RWPE2 (cell line): Measurements from ENCODE around the gene DDX53.

Experiments used
- ATAC-seq: fragments of 200-7000 bp; cut with Tn5 transposase; 3 replicates; pipeline ENCODE4 v1.9.1; 2021; ENCODE audit warnings: low read depth
- DNase-seq: peaks from one replicate; pipeline ENCODE4 v3.0.0-alpha.2; 2020; ENCODE audit warnings: low spot score
- H3K27ac ChIP-seq: fragments of 450-650 bp; 2 replicates; pipeline ENCODE4 v1.5.1; 2017; ENCODE audit warnings: mild to moderate bottlenecking; ENCODE audit not compliant: poor library complexity, severe bottlenecking
- H3K27me3 ChIP-seq: fragments of 250-450 bp; sonication (Bioruptor Pico); 2 replicates; pipeline ENCODE4 v1.5.1; 2021; ENCODE audit warnings: mild to moderate bottlenecking, moderate library complexity; ENCODE audit not compliant: insufficient read depth, poor library complexity, severe bottlenecking
- H3K36me3 ChIP-seq: fragments of 250-450 bp; sonication (Bioruptor Pico); 2 replicates; pipeline ENCODE4 v1.5.1; 2020; ENCODE audit warnings: low read depth, mild to moderate bottlenecking, moderate library complexity
- H3K4me1 ChIP-seq: fragments of 250-450 bp; sonication (Bioruptor Pico); 2 replicates; pipeline ENCODE4 v1.5.1; 2021; ENCODE audit warnings: mild to moderate bottlenecking, moderate library complexity; ENCODE audit not compliant: insufficient read depth, poor library complexity, severe bottlenecking
- H3K4me3 ChIP-seq: fragments of 250-450 bp; sonication (Bioruptor Pico); 2 replicates; pipeline ENCODE4 v1.5.1; 2021; ENCODE audit warnings: mild to moderate bottlenecking, moderate library complexity; ENCODE audit not compliant: severe bottlenecking
- H3K9me3 ChIP-seq: fragments of 250-450 bp; sonication (Bioruptor Pico); 2 replicates; pipeline ENCODE4 v1.5.1; 2021; ENCODE audit warnings: mild to moderate bottlenecking, moderate library complexity; ENCODE audit not compliant: severe bottlenecking
- CTCF ChIP-seq: fragments of 450-650 bp; IDR thresholded peaks from one replicate; pipeline ENCODE4 v1.5.1; 2017; ENCODE audit warnings: mild to moderate bottlenecking, moderate library complexity; ENCODE audit not compliant: poor library complexity, severe bottlenecking

The DDX53 gene

GRCh38 chrX:22999696-23000223 is at the start of gene DDX53:
Gene DDX53, plus strand, starts transcription at chrX:22999960. Its CDS starts 98 bp downstream, at chrX:23000058.
- H3K27me3 ChIP-seq, result no peaks in the 10 kb centered on the region
- no peak for ATAC-seq
- H3K9me3 ChIP-seq, result no peaks in the 10 kb centered on the region
- H3K27ac ChIP-seq, result no peak within 1 kb of the TSS
- no peak for TF ChIP-seq CTCF
- DNase-seq, result no peak
- H3K36me3 ChIP-seq, result no peaks in the 10 kb centered on the region
- H3K4me3 ChIP-seq, result no peak within 1 kb of the TSS
- no peaks in the 10 kb centered on the region for H3K4me1 ChIP-seq

GRCh38 chrX:22950269-22951266 is 49.2 kb upstream of the DDX53 start:
- Histone ChIP-seq H3K4me3 (no peak overlapping the region), H3K9me3 (no peaks in the 10 kb centered on the region), H3K27ac (no peak overlapping the region), H3K27me3 (no peaks in the 10 kb centered on the region), H3K36me3 (no peaks in the 10 kb centered on the region), H3K4me1 (peaks cover 11% of the 10 kb centered on the region)
- DNase-seq, result peak; percentile 36
- peak; percentile 84 for ATAC-seq
- no peak for TF ChIP-seq CTCF

DNA sequence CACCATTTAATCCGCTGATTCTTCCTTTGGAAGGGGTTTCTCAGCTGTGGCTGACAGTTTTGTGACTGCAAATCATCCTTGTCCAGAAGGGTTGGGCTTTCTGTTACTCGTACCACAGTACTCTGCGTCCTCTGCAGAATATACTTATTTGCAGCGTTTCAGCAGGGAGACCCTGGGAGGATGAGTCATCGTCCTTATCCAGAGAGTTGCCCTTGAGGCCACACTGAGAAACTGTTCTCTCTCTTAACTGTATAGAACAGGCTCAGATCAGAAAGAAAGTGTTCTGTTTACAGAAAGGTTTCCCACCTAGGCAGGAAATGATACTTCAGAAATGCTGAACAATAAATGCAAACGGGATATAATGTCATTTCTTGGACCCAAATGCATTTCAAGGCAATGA is 47.8 kb upstream of the DDX53 start:
- DNase-seq, result no peak
- Histone ChIP-seq H3K36me3 (no peaks in the 10 kb centered on the region), H3K27me3 (no peaks in the 10 kb centered on the region), H3K9me3 (no peaks in the 10 kb centered on the region), H3K27ac (no peak overlapping the region), H3K4me3 (no peak overlapping the region), H3K4me1 (peaks cover 11% of the 10 kb centered on the region)
- no peak for TF ChIP-seq CTCF
- ATAC-seq, result no peak

DNA sequence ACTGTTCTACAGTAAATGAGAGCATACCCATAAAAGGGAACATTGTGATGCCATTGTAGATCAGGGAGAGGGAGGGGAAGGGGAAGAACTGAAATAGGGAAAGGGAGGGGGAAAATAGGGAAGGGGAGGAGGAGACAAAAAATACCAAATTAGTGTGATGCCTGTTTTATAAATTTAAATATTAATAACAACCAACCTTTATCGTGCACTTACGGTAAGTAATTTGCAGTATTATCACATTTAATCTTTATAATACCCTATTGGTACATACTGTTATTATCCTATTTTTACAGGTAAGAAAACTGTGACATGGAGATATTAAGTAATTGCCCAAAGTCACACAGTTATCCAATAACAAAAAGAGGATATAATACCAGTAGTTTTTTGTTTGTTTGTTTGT is 41.5 kb upstream of the DDX53 start:
- ATAC-seq, result no peak
- TF ChIP-seq CTCF, result no peak
- Histone ChIP-seq H3K27me3 (no peaks in the 10 kb centered on the region), H3K9me3 (no peaks in the 10 kb centered on the region), H3K27ac (no peak overlapping the region), H3K4me3 (no peak overlapping the region), H3K36me3 (no peaks in the 10 kb centered on the region), H3K4me1 (no peaks in the 10 kb centered on the region)
- DNase-seq, result no peak
